PC-3 (cell line): ENCODE measurements around the gene PRR20G. TPM values are rescaled to one million over a fixed set of nuclear protein-coding genes. Genes with fewer than 3 reads are reported as not detected.

Experiments used
- ATAC-seq: fragments of 200-7000 bp; cut with Tn5 transposase; 2 replicates; pipeline ENCODE4 v1.9.1; 2020; ENCODE audit warnings: mild to moderate bottlenecking, moderate library complexity
- BruUV-seq: library from RNA; stranded (reverse); fragments of 400-500 nt; replicated peaks from 2 replicates; lab custom pipeline; 2021; lab: Mats Ljungman, UMichigan
- CTCF ChIA-PET: fragments of 300-600 bp; sonication (Branson Sonifier 250); formaldehyde crosslinking; loops from one replicate; lab custom pipeline; 2022; ENCODE audit warnings: antibody characterized with exemption; lab: Charles Lee
- POLR2A ChIA-PET: fragments of 300-600 bp; sonication (Branson Sonifier 250); formaldehyde crosslinking; loops from one replicate; lab custom pipeline; 2022; ENCODE audit warnings: antibody characterized with exemption; ENCODE audit not compliant: unreplicated experiment; lab: Charles Lee
- DNase-seq: peaks from one replicate; pipeline ENCODE4 v3.0.0-alpha.2; 2015
- H2AFZ ChIP-seq: fragments of 300-600 bp; sonication (generic); 2 replicates; pipeline ENCODE4 v1.6.0; 2016; ENCODE audit warnings: antibody characterized with exemption, low read length
- H3F3A ChIP-seq: fragments of 300-600 bp; sonication (generic); one replicate; pipeline ENCODE4 v1.6.0; 2017; ENCODE audit warnings: antibody characterized with exemption, low read length, control low read depth, mild to moderate bottlenecking; ENCODE audit not compliant: unreplicated experiment
- H3K27ac ChIP-seq: fragments of 300-600 bp; sonication (generic); 2 replicates; pipeline ENCODE4 v1.5.1; 2016; ENCODE audit warnings: mild to moderate bottlenecking, low read length
- H3K27me3 ChIP-seq: fragments of 300-600 bp; sonication (generic); 2 replicates; pipeline ENCODE4 v1.6.1; 2016; ENCODE audit warnings: low read length, mixed read lengths
- H3K36me3 ChIP-seq: fragments of 300-600 bp; sonication (generic); 2 replicates; pipeline ENCODE4 v1.6.1; 2016; ENCODE audit warnings: low read depth, mixed run types, low read length, mixed read lengths
- H3K4me1 ChIP-seq: fragments of 300-600 bp; sonication (generic); 2 replicates; pipeline ENCODE4 v1.5.1; 2016; ENCODE audit warnings: low read length; ENCODE audit not compliant: insufficient read depth
- H3K4me2 ChIP-seq: fragments of 300-600 bp; sonication (generic); 2 replicates; pipeline ENCODE4 v1.6.0; 2016; ENCODE audit warnings: low read length
- H3K4me3 ChIP-seq: fragments of 300-600 bp; sonication (generic); 2 replicates; pipeline ENCODE4 v1.5.1; 2016; ENCODE audit warnings: mild to moderate bottlenecking, low read length, mixed read lengths
- H3K79me2 ChIP-seq: fragments of 300-600 bp; sonication (generic); 2 replicates; pipeline ENCODE4 v1.6.1; 2017; ENCODE audit warnings: low read length, mixed read lengths
- H3K9ac ChIP-seq: fragments of 300-600 bp; sonication (generic); 2 replicates; pipeline ENCODE4 v1.6.0; 2016; ENCODE audit warnings: mild to moderate bottlenecking, low read length
- H3K9me2 ChIP-seq: fragments of 300-600 bp; sonication (generic); replicated peaks from 2 replicates; pipeline ENCODE4 v1.6.1; 2016; ENCODE audit warnings: mixed run types, low read length, mixed read lengths
- H3K9me3 ChIP-seq: fragments of 300-600 bp; sonication (generic); 2 replicates; pipeline ENCODE4 v1.6.1; 2016; ENCODE audit warnings: low read length, mixed read lengths
- H4K20me1 ChIP-seq: fragments of 300-600 bp; sonication (generic); 2 replicates; pipeline ENCODE4 v1.6.1; 2016; ENCODE audit warnings: low read length, mixed read lengths
- EZH2 ChIP-seq: fragments of 300-600 bp; sonication (generic); IDR thresholded peaks from one replicate; pipeline ENCODE4 v1.6.1; 2017; ENCODE audit warnings: antibody characterized with exemption, mild to moderate bottlenecking, low read length; ENCODE audit not compliant: unreplicated experiment
- EZH2phosphoT487 ChIP-seq: fragments of 300-600 bp; sonication (generic); IDR thresholded peaks from 2 replicates; pipeline ENCODE4 v1.6.1; 2018; ENCODE audit warnings: mild to moderate bottlenecking, antibody characterized with exemption, low read length, borderline replicate concordance
- intact Hi-C: fragments of 100-400 bp; cut with micrococcal nuclease; formaldehyde crosslinking; loops from 2 replicates; pipeline ENCODE4 v1.9.0; 2023
- total RNA-seq: library from RNA; depleted of rRNA; stranded (reverse); fragments of >200 nt; gene quantifications from 2 replicates; pipeline ENCODE4 v1.2.3, GENCODE V29; 2014
- TF ChIP-seq, protein P1 (sequence below): fragments of 300-600 bp; sonication (generic); conservative IDR thresholded peaks from 2 replicates; pipeline ENCODE4 v1.5.1; 2017; ENCODE audit warnings: antibody characterized with exemption, low read depth, mild to moderate bottlenecking, low read length

Gene PRR20G
- total RNA-seq, 1 experiment from 2014 or later = not detected

DNA sequence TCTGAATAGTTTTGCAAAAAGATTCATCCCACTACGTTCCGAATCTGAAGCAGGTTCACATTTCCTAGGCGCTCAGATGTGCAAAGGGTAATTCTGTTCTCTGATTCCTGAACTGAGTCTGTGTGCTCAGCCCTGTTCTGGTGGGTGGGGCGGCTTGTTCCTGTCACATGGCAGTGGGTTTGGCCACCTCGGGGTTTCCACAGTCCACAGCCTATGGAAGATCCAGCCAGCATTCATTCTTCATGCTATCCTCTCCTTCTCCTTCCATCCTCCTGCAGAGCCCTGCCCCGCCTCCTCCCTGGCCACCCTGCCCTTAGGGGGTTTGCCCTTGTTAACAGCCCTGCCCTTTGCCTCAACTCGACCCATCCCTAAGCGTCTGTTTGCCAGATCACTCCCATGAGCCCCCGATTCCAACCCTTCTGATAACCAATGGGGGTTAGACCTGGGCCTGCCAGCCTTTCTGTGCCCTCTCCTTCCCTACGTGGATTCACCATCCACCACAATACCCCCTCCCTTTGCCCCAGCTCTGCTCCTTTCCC, 31.0 kb downstream of the PRR20G start:
- Histone ChIP-seq H3K36me3 (no peaks in the 10 kb centered on the region), H3K4me2 (no peak overlapping the region), H3K27ac (no peak overlapping the region), H3F3A (no peaks in the 10 kb centered on the region), H3K4me1 (no peaks in the 10 kb centered on the region), H3K79me2 (no peaks in the 10 kb centered on the region), H4K20me1 (no peaks in the 10 kb centered on the region), H3K9me3 (no peaks in the 10 kb centered on the region), H3K4me3 (no peak overlapping the region), H2AFZ (no peak overlapping the region), H3K27me3 (peaks cover 20% of the 10 kb centered on the region), H3K9ac (no peak overlapping the region), H3K9me2 (no peaks in the 10 kb centered on the region)
- ChIA-PET POLR2A (interaction anchor here (0.6 kb wide), 1 partner anchor 292 kb away, joined by 7 read pairs; no protein-coding TSS in a partner anchor), CTCF (no interaction called here)
- no peak for ATAC-seq
- TF ChIP-seq EZH2 (no peak), EZH2phosphoT487 (no peak)
- TF ChIP-seq, protein P1, sequence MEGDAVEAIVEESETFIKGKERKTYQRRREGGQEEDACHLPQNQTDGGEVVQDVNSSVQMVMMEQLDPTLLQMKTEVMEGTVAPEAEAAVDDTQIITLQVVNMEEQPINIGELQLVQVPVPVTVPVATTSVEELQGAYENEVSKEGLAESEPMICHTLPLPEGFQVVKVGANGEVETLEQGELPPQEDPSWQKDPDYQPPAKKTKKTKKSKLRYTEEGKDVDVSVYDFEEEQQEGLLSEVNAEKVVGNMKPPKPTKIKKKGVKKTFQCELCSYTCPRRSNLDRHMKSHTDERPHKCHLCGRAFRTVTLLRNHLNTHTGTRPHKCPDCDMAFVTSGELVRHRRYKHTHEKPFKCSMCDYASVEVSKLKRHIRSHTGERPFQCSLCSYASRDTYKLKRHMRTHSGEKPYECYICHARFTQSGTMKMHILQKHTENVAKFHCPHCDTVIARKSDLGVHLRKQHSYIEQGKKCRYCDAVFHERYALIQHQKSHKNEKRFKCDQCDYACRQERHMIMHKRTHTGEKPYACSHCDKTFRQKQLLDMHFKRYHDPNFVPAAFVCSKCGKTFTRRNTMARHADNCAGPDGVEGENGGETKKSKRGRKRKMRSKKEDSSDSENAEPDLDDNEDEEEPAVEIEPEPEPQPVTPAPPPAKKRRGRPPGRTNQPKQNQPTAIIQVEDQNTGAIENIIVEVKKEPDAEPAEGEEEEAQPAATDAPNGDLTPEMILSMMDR = no peak
- no peak for DNase-seq
- BruUV-seq = no TSS peak
- intact Hi-C loops = no loop called here

DNA sequence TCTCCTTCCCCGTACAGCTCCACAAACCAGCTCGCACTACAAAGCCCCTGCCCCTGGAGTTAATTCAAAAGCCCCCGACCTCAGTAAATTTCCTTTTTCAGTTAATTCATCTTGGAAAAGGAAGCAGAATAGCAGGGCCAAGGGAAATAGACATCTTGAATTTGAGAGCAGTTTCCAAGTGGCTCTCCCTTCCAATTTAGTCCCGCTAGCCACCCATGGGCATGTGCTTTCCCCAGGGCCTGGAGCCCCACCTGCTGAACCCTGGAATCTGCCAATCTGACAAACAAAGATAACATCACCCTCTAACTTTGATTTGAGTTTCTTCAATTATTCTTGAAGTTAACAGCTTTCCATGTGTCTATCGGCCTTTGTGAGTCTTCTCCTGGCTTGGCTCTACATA, 31.7 kb downstream of the PRR20G start:
- ATAC-seq (no peak), DNase-seq (no peak)
- no peak overlapping the region for H3K4me2 ChIP-seq
- CTCF ChIA-PET = no interaction called here
- no peak overlapping the region for H3K9ac ChIP-seq
- POLR2A ChIA-PET = no interaction called here
- no peaks in the 10 kb centered on the region for H4K20me1 ChIP-seq
- no peaks in the 10 kb centered on the region for H3K36me3 ChIP-seq
- no peak for TF ChIP-seq EZH2
- no peak for TF ChIP-seq EZH2phosphoT487
- H3F3A ChIP-seq = no peaks in the 10 kb centered on the region
- no peaks in the 10 kb centered on the region for H3K4me1 ChIP-seq
- no peaks in the 10 kb centered on the region for H3K79me2 ChIP-seq
- no peak overlapping the region for H3K4me3 ChIP-seq
- intact Hi-C loops = no loop called here
- H3K27me3 ChIP-seq = peaks cover 20% of the 10 kb centered on the region
- no peaks in the 10 kb centered on the region for H3K9me3 ChIP-seq
- BruUV-seq = no TSS peak
- H3K9me2 ChIP-seq = no peaks in the 10 kb centered on the region
- H2AFZ ChIP-seq = no peak overlapping the region
- H3K27ac ChIP-seq = no peak overlapping the region

DNA sequence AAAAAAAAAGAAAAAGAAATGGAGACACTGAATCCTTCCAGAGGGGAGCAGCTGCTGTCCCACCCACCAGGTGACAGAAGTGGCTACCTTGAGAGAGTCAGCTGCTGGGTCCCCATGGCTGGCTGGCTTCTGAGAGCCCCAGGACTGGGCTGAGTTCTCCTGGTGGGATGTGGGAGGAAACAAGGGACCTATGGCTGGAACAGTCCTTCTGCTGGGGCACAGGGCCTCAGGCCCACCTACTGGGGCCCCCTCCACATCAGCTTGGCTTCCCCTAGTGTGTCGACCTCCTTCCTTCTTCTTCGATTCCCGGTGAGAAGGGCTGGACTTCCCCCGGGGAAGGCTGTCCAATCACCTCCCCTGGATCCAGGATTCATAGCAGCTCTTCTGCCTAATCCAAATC, 32.3 kb downstream of the PRR20G start:
- intact Hi-C loops = no loop called here
- Histone ChIP-seq H3K9ac (no peak overlapping the region), H3K27ac (no peak overlapping the region), H3K9me2 (no peaks in the 10 kb centered on the region), H3K4me1 (no peaks in the 10 kb centered on the region), H3K36me3 (no peaks in the 10 kb centered on the region), H3K4me2 (no peak overlapping the region), H3F3A (no peaks in the 10 kb centered on the region), H2AFZ (no peak overlapping the region), H4K20me1 (no peaks in the 10 kb centered on the region), H3K4me3 (no peak overlapping the region), H3K9me3 (no peaks in the 10 kb centered on the region), H3K27me3 (peaks cover 20% of the 10 kb centered on the region), H3K79me2 (no peaks in the 10 kb centered on the region)
- ATAC-seq = no peak
- TF ChIP-seq EZH2 = no peak
- TF ChIP-seq, protein P1 = no peak
- no peak for DNase-seq
- ChIA-PET CTCF (interaction anchor here (0.8 kb wide), 1 partner anchor 200 kb away, joined by 3 read pairs; no protein-coding TSS in a partner anchor), POLR2A (no interaction called here)
- no TSS peak for BruUV-seq
